HG03439 (cell line): ENCODE measurements around the gene FRRS1L.

Experiments used
- ATAC-seq: cut with Tn5 transposase; IDR thresholded peaks from one replicate; pipeline ENCODE4 v1.9.1; 2021; ENCODE audit warnings: mild to moderate bottlenecking, moderate library complexity; ENCODE audit not compliant: unreplicated experiment

FRRS1L gene

DNA sequence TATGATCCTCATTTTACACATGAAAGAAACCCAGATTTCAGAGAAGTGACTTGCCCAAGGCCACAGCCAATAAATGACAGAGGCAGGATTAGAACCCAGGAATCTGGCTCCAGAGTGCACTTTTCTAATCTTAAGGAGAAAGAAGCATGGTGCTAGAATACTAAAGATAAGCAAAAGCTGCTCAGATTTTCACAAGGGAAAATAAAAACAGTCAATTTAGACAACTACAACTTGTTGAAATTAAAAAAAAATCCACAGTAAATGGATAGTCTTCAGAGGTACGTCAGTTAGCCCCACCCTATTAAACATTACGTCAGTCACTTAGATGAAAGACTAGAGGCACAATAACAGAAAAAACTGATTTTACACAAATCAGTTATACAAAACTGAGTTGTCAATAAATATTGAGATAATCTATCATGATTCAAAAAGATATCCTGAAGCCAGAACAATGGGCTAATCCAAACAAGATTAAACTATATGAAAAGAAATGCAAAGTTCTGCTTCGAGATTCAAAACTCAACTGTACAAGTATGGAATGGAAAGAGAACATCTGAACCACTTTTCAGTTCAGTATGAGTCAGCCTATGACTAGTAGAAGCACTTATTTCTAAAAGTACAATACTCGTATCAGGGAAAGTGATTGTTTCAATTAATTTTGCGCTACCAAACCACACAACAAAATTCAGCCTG is 56.6 kb downstream of the FRRS1L start:
- peak; percentile 83 for ATAC-seq

- no peak for ATAC-seq
Measured at GRCh38 chr9:109109967-109110328, 57.1 kb downstream of the FRRS1L start.

GRCh38 chr9:109108318-109108717 is 58.7 kb downstream of the FRRS1L start:
- ATAC-seq, result no peak

DNA sequence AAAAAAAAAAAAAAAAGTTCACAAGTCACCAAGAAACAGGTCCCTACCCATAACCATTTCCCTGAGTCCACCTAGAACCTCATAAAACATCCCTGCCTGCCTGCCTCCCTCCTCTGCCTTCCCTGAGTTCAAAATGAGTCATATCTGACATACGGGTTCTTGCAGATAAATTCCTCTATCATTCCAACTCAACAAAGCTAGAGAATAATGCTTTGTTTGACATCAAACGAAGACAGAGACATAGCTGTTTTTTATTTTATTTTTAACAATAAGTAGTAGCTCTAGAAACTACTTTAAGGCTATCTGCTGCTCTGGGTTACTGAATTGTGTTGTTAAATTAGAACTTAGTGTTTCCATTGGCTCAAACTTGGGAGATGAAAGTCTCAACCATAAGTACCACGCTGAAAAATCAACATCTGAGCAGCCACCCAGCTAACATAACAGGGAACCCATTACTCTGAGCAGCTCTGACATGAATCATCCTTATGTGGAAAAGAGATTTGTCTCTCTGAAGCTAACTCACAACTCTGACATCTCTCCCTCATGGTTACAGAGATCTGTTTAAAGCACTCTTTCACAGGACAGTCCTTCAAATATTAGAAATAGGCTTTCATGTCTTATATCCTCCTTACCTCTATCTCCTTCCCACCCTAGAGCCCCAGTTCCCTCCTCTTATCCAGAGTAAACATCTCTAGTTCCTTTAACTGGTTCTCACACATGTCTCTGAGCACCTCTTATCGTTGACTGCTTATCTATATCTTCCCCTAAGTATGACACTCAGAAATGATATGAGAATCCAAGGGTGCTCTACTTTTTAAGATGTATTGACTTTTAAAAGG is 59.4 kb downstream of the FRRS1L start:
- no peak for ATAC-seq

DNA sequence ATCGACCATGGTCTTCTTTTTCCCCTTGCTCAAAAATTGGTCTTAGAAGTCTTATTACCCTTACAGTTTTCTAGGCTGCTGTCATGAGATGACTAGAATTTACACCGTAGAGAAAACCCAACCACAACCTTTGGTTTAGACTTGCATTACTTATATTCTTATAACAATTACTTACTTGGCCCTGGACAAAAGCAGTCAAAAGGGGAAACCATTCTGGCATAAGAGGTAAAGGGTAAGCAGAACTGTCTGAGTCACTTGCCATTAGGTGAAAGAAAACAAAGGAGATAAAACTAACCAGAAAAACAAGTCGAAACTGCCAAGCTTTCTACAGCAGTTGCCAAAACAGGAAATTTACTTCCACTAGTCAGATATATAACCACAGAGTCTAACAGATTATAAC is 65.2 kb downstream of the FRRS1L start:
- peak; percentile 77 for ATAC-seq

GRCh38 chr9:109101202-109101595 is 65.8 kb downstream of the FRRS1L start:
- ATAC-seq, result no peak

- no peak for ATAC-seq
Measured at GRCh38 chr9:109100543-109101201, 66.4 kb downstream of the FRRS1L start.

GRCh38 chr9:109098960-109099308 is 68.1 kb downstream of the FRRS1L start:
- no peak for ATAC-seq

DNA sequence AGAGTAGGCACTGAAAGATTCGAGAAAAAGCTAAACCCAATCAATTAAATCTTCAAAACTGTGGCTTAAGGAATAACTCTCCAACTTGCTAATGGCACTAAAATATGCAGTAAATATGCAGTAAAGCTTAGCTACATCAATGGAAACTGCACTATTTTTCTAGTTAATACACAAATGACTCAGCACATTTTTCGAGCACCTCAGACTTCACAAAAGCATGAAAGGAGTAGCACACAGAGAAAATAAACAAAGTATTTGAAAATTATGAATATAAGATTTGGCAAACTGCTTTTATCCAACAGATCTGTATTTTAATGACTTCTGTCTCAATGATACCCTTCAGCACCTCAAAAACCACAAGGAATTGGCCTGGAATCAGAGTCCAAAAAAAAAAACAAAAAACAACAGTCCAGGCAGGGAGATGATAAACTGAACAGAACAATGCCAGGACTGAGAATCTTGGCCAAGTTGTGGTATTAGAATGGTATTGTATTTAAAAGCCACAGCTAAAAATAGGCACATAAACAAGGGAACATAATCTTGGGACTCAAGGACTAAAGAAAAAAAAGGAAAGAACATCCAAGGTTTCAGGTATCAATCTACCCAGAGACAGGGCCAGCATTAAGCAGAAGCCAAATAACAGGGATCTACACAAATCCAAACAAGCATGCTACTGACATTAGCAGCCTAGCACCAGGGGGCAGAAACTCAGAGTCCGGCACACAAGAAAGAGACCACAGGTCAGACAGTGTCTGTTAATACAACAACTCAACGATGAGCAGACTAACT is 68.7 kb downstream of the FRRS1L start:
- ATAC-seq, result peak; percentile 38

DNA sequence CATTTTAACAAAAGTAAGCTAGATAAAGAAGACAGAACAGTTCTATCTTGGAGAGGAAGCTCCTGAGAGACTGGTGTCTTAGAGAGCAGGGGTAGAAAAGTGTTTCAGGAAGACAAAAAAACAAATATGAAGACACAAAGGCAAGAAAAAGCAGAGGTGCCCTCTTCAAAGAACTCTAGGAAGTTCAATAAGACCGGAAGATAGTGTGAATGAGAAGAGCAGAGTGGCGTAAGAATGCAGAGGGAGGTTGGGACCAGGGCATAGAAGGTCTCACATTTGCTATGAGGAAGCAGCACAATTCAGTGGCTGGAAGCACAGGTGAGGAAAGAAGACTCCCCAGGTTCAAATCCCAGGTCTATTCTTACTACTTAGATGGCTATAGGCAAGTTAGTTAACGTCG is 69.9 kb downstream of the FRRS1L start:
- no peak for ATAC-seq

- ATAC-seq, result no peak
Measured at GRCh38 chr9:109095321-109095720, 71.7 kb downstream of the FRRS1L start.

GRCh38 chr9:109094268-109094667 is 72.8 kb downstream of the FRRS1L start:
- ATAC-seq, result no peak

DNA sequence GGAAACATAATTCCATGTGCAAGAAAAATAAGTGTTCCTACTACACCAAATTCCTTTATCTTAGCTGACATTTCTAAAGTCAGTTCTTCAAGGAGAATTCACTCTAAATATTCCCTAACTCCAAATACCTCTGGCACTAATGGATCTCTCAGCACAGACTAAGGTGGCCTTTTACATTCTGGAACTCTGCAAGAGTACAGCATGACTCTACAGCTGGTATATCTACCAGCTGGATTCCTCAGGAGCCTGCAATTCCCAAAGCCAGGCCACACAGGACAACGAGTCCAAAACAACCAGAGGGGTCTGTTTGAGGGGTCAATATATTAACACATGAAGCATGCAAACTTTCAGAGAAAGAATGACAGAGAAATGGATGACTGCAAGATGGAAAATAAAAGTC is 74.5 kb downstream of the FRRS1L start:
- ATAC-seq, result no peak

DNA sequence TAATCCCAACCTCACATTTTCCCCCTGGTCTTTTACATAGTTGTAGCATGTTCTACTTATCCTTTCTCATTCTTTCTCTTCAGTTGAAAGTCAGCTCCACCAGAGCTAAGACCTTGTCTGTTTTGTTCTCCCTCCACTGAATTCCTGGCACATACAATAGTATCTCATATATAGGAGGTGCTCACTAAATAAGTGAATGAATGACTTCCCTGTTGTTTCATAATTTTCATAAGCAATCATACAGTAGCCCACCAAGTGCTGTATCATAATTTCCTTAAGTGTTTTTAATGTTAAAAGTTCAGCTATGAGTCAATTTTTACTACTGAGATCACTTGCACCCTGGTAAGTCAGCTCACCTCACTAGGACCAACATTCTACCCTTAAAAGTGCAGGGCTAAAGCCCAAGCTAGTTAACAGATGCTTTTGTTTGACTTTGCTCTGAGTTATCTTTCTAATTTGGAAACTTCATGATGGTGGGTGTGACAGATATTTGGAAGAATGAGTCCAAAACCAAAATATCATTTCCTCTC is 74.9 kb downstream of the FRRS1L start:
- ATAC-seq, result no peak

GRCh38 chr9:109088221-109088620 is 78.8 kb downstream of the FRRS1L start:
- no peak for ATAC-seq

DNA sequence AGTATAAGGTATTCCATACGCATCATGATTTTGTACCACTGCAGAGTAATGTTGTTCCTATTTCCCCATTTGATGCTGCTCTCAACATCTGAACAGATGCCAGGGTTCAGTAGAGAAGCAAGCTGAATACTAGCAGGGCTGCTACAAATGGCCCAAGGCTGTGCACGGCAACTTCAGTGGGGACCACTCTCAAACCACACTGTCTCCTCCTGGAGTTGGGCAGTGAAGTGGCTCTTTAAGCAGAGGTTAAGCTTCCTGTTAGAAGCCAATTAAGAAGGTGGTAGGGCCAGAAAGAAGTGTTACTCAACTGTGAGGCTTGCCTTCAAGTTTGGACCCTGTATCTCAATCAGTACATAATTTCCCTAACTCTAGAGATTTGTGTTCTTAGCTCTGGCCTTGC is 79.3 kb downstream of the FRRS1L start:
- no peak for ATAC-seq

DNA sequence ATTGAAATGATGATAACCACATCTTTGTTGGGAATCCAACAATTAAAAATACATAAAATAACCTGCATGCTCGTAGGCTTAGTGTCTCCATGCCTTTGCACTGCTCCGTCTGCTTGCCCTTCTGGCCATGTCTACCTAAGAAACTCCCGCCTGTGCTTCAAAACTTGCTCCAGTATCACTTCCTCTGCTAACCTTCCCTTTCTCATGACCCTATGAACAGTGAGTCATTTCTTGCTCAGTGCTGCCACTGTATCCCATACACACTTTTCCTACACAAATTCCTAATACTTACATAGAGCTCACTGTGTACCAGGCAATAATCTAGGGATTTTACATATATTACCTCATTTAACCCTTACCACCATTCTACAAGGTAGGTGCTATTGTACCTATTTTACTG is 80.8 kb downstream of the FRRS1L start:
- peak; percentile 59 for ATAC-seq

GRCh38 chr9:109085510-109085909 is 81.5 kb downstream of the FRRS1L start:
- no peak for ATAC-seq

- ATAC-seq, result no peak
Measured at GRCh38 chr9:109083813-109084405, 83.1 kb downstream of the FRRS1L start.

DNA sequence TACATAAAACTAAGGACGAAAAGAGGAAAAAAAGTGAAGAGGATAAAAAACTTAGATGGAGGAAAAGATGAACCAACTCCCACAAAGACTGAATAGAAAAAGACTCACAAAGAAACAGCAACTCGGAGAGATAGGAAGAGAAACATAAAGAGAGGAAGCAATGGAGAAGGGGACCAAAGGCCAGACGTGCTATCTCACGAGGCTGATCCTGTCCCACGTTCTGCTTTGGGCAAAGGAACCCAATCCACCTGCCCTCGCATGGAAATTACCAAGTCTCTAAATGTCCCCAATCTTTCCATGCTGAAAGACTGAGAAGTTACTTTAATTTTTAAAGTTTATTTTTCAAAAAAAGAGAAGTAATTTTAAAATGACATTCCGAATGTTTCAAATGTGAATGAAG is 83.9 kb downstream of the FRRS1L start:
- no peak for ATAC-seq
